C4-2B (cell line): ENCODE results near the gene SCYL2.

Experiments
- CTCF ChIP-seq: fragments of 450-650 bp; conservative IDR thresholded peaks from 2 replicates; pipeline ENCODE4 v1.5.1; 2017; ENCODE audit warnings: mild to moderate bottlenecking
- ZFX ChIP-seq: fragments of 450-650 bp; IDR thresholded peaks from 2 replicates; pipeline ENCODE4 v1.6.1; 2017

- TF ChIP-seq CTCF (no peak), ZFX (no peak)
Observed at GRCh38 chr12:100263131-100263530, 3.8 kb upstream of the SCYL2 start.
